Fibroblast of skin of abdomen (primary cell): Measurements from ENCODE around the gene CACNA2D4. TPM values are rescaled to one million over a fixed set of nuclear protein-coding genes. Genes with fewer than 3 reads are reported as not detected.
A peak's percentile ranks its signal among the peaks of the same experiment; 100 is the strongest.
"Not testable (repeated sequence)": the region's sequence is repeated elsewhere in the genome, so short reads cannot be mapped to it uniquely, and the experiment has no call there.

ENCODE experiments used
- DNase-seq: peaks from one replicate; pipeline ENCODE4 v3.0.0-alpha.2; 2013
- polyA plus RNA-seq, 2 experiments: library from polyadenylated mRNA; unstranded; fragments of 120-200 nt; gene quantifications; one replicate each; pipeline ENCODE4 v1.2.1, GENCODE V29; 2013; ENCODE audit not compliant: insufficient read length in 2 of 2

CACNA2D4 gene
- polyA plus RNA-seq (2013, experiment 1 of 2; ENCODE audit: insufficient read length): 0.46 TPM
- polyA plus RNA-seq (2013, experiment 2 of 2; ENCODE audit: insufficient read length): 0.36 TPM

GRCh38 chr12:1918081-1918883 is at the start of gene CACNA2D4:
TSS of gene CACNA2D4 (minus strand) at chr12:1918652. CDS start at chr12:1918473, 179 bp downstream.
- DNase-seq: no peak

- DNase-seq: no peak
Observed at GRCh38 chr12:1966561-1967226, 48.2 kb upstream of the CACNA2D4 start.

DNA sequence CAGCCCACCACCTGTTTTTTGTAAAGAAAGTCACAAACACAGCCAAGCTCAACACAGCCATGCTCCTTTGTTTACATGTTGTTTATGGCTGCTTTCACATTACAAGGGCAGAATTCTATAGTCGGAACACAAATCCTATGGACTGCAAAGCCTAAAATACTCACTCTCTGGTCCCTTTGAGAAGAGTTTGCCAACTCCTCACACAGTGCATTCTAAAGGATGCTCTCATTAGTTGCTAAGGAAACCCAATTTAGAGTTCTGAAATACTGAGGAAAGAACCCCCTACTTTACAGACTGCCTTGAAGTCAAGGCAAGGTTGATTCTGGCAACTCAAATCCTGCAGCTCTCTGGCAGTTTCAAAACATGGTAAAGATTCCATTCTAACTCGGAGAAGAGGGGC is 47.5 kb upstream of the CACNA2D4 start:
- no peak for DNase-seq

DNA sequence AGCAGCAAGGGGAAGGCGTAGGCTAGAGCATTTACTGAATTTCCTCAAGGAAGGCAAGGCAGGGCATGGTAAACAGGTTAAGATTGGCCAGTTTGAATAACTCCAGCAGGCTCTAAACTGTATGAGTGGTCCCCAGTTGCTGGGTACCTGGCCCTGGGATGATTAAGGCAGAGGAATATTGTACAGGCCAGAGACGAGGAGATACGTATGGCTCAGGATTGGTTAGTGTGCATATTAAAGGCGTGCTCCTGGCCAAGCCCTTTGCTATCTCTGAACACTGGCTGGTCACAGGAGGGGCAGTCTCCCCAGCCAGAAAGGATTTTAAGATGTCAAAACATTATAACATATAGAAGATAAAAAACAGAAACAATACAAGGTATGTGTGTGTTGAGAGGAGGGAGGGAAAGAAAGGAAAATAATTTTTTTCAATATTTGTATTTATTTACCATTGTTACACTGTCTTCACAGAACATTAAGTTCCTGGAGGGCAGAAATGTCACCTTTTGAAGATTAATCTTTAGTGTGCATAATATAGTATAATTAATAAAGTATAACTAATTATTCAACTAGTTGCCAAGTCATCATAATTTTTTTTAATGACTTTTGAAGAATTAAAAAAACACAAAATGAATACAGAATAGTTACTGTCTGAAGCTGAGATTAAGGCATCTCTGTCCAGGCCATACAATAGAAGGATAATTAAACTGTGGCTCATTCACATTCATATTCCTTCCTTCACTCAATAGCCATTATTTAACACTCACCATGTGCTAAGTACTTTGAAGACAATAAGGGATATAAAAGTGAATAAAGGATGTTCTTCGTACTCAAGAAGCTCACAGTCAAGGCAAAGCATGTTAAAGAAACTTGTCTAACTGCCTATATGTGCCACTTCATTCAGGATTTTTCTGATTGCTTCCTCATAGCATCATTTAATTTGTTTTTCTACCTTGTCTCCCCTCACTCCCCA is 43.9 kb upstream of the CACNA2D4 start:
- no peak for DNase-seq

DNA sequence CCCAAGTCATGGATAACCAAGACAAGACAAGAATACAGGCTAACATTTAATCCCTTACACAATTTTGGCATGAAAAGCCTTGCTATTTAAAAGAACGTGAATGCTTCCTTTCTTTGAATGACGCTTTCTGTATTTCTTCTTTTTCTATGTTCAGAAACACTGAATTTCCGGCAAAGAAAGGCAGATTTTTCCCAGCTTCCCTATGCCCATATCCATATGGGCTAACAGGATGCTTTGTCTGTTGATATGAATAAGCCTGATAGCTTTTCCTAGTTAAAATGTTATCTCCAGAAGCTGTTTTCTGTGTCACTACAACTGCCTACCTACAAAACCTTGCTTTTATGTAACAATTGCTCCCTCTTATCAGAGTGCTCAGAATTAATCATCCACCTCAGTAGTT is 38.3 kb upstream of the CACNA2D4 start:
- no peak for DNase-seq

- no peak for DNase-seq
Observed at GRCh38 chr12:1949771-1950470, 31.5 kb upstream of the CACNA2D4 start.

GRCh38 chr12:1948883-1949282 is 30.4 kb upstream of the CACNA2D4 start:
- no peak for DNase-seq

DNA sequence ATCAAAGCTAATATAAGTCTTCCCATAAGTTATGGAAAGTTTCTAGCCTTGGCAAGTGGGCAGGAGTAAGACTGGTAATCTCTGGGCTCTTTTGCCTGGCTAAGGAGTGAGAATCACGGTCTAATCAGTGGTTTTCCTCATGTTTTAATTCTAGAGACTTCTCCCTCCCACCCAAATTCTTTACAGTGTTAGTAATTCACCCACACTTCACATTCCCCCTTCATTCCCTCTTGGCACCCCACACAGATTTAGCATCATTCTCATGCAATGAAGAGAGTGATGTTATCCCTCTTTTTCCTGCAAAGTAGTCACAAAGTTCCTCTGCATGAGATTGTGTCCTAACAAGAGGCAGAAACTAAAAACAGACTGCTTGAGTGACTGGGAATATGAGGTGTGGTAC is 28.6 kb upstream of the CACNA2D4 start:
- peak; percentile 71 for DNase-seq

DNA sequence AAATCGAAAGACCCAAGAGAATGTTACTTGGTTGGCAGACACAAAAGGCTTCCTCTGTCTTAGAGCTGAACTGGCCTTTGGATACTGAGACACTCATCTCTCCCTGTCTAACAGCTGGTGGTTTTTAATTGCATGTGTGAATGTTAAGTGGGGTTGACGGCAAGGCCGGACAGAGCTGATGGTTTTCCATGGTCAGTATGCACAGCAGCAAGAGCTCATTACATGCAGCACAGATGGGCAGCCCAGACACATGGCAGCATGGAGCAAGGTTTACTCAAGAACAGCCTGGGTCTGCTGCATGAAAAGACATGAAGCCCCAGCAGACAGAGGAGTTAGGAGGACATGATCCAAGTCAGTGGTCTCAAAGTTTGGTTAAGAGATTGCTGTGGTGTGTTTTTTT is 27.8 kb upstream of the CACNA2D4 start:
- DNase-seq: no peak

GRCh38 chr12:1945502-1945901 is 27.1 kb upstream of the CACNA2D4 start:
- not testable (repeated sequence) for DNase-seq

DNA sequence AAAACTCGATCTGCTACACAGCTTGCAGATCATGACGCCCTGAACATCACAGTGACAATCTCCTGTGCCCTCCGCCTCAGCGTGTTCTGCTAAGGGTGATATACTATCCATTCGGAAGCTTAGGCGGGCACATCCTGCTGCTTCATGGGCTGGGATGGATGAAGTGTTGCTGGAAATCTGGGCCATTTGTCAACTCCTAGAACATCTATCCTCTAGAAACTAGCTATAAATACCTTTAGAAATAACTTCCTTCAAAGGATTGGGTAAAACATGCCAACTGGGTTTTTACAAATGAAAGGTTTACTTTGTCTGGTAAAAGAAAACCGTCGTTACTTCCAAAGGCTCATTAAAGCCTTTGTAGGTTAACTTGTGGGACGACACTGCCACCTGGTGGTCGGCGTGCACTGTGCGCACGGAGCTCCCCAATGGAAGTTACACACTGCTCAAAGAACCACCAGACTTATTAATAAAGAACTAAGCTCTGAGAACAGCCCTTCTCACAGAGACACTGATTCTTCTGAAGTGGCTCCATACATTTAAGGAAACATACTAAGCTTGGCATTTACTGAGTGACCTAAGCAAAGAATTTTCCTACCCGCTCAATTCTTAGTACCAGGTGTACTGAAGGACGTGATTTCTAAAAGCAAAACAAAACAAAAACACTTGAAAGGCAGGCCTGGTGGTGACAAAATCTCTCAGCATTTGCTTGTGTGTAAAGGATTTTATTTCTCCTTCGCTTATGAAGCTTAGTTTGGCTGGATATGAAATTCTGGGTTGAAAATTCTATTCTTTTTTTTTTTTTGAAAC is 21.6 kb upstream of the CACNA2D4 start:
- DNase-seq: peak; percentile 70

- DNase-seq: no peak
Observed at GRCh38 chr12:1939331-1939730, 20.9 kb upstream of the CACNA2D4 start.

DNA sequence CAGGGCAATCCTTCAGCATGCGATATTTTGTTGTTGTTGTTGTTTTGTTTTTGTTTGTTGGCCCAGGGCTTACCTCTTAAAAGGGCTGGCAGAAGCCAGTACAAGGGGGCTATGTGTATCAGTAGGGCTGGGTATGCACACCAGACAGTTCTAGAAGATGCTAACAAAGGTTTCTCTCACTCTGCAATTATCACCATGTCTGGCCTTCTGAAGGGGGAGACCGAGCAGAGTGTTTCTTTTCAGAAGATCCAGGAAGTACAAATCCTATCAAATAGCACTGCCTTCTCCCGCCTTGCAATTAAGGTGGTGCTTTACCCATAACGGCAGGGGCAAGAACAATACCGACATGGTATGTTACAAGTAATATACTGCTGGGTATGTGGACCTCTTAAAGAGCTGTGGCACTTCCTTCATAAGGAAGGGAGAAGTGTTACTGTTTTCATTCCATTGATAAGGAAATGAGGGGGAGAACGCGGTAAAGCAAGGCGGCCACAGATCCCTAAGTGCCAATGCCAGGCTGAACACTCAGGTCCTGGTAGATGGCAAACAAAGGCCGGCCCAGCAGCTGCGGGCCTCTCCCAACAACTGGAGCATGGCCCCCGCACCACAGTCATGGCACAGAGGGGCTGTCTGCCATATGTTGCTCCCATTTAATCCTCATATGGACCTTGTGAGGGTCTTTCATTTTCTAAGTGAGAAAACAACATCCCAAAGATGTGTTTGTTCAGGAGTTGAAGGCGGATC is 19.2 kb upstream of the CACNA2D4 start:
- no peak for DNase-seq

GRCh38 chr12:1936406-1937320 is 18.2 kb upstream of the CACNA2D4 start:
- DNase-seq: peak; percentile 27

DNA sequence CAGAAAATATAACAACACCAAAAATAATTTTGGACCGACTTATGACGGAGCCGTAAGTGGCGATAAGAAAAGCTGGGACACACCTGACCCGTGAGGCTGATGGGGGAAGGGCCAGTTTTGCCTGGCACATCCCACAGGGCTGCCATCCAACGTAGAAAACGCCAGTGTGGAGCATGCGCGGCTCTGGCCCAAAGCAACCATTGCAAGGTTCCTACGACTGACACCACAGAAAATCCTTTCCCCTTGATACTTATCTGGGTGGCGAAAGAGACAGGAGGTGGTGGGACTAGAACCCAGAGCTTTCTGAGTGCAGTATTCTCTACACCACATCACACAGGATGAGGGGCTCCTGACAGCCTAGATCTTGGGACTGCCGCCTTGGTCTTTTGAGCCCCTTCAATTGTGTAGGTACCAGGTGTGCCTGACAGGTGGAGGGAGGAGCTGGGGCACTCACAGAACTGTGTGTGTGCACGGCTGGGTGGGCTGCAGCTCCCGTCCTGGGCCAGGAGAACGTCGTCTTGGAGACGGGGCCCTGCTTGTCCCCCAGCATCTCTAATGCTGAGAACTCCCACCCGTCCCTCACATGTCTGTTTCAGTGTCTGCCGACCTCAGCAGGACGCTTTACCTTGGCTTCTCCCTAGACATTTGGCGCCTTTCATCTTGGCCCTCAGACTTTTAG is 17.4 kb upstream of the CACNA2D4 start:
- DNase-seq: no peak

GRCh38 chr12:1935242-1935641 is 16.8 kb upstream of the CACNA2D4 start:
- DNase-seq: no peak

- no peak for DNase-seq
Observed at GRCh38 chr12:1934831-1935230, 16.4 kb upstream of the CACNA2D4 start.

DNA sequence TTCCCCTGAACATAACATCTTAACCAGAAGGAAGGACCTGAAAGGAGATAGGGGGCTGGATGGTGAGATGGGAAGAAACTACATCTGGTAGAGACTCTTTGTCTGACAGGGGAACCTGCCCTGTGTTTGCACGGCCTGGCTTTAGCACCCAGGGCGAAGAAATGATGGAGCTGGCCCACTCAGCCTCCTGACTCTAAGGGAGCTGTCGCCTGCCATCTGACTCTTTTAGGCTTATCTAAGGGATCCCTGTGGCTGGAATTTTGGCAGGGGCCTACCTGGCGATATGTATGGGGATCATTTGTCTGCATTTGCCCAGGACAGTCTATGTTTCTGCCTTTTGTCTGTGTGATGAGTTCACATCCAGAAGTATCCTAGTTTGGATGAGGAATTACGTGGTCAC is 15.6 kb upstream of the CACNA2D4 start:
- DNase-seq: no peak
